ENCODE data around the gene CTBP1.

GRCh38 chr4:1288786-1289185 is 39.9 kb upstream of the CTBP1 start:
- TF ChIP-seq EZH2phosphoT487 (IDR thresholded peaks at IDR 0.05; ENCODE audit: unreplicated experiment) (no peak), CTCF (conservative IDR thresholded peaks at IDR 0.05; ENCODE audit: low read depth in 2 of 2) (no peak), POLR2AphosphoS5 (IDR thresholded peaks at IDR 0.05; ENCODE audit: low read depth) (no peak), REST (IDR thresholded peaks at IDR 0.05; ENCODE audit: unreplicated experiment) (no peak), EZH2 (IDR thresholded peaks at IDR 0.05; ENCODE audit: low read depth, unreplicated experiment) (no peak)

Measured in GM23338 (cell line).